Inflammatory macrophage treated with lipopolysaccharide for 4 hours (primary cell): ENCODE measurements around the gene POU2AF3.

ENCODE experiments used
- DNase-seq: peaks from one replicate; pipeline ENCODE4 v3.0.0-alpha.2; 2020

Gene POU2AF3

DNA sequence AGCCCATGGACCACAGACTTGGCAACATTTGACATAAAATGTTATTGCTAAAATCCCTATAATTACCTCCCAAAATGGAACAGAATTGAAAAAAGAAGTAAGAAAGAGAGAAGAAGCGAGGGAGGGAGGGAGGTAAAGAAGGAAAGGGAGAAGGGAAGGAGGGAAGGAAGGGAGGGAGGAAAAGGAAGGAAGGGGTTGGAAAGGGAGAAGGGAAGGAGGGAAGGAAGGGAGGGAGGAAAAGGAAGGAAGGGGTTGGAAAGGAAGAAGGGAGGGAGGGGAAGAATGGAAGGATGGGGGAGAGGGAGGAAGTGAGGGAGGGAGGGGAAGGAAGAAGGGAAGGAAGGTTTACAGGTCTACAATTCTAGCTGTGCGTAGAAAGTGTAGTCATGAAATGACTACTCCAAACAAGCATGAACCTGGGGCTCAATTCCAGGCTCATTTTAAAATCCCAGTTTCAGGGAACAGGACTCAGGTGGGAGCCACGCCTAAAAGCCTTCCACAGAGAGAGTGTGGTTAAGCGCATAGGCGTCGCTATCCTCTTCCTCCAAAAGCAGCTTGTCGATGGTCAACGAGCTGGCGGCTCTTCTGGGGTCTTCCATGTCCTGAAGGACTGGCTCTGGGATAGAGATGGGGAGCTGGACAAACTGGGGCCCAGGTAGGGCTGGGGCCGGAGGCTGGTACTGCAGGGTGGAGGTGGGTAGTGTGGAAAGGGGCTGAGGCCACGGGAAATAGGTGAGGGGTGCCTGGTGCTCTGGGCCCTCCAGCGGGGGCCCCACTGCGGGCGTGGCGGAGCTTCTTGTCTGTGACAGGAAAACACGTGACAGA lies 55.6 kb downstream of the POU2AF3 start:
- DNase-seq, result no peak

DNA sequence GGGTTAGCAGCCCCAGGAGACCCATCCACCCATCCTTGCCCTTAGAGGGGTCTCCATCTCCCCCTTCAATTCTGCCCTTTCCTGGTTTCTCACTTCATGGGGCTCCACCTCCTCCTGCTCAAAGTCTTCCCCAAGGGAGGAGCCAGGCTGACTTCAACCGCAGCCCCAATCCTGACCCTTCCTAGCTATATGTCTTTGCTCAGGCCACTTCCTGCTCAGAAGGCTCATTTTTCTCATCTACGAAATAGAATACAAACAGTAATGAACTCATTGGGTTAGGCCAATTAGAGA lies 56.2 kb downstream of the POU2AF3 start:
- no peak for DNase-seq

GRCh38 chr11:111355101-111355500 lies 56.8 kb downstream of the POU2AF3 start:
- DNase-seq, result no peak

DNA sequence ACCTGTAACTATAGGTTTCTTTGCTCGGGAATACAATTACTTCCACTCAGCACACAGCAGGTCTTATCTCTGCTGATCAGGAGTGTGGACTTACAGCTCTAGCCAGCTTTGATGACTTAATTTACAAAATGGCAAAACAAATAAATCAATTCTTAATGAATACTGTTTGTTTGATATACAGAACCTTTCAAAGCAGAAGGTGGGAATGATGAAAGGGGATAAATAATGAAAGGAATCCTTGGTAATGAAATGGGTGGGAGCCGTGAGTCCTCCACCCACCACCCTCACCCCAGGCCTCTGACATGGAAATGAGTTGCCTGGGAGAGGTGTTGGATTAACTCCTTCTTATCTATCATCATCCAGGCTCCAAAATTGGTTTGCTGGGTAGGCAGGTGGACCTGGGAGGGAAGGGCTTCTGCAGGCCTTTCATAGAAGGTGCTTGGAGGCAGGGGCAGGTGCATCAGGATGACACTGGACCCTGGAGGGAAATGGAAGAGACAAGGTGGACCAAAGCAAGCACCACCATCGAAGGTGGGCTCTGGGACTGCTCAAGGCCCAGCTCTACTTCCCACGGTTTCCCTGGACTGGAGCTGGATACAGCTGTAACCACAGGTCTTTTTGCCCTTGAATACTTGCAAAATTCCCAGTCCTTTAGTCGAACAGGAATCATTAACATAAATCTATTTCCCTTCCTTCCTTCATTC lies 57.8 kb downstream of the POU2AF3 start:
- DNase-seq, result no peak

DNA sequence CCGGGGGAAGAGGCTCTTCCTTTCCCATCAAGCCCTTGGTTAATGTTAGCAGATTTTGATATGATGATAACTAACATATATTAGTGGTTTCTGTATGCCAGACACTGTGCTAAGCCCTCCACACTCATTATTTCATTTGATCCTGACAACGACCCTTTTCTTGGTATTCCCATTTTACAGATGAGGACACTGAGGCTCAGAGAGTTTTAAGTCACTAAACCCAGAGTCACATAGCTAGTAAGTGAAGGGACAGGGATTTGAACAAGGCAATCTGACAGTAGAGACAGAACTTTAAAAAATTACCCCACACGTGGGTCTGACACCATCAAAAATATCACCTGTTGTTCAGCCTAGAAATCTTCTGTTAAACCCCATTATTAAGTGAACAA lies 58.3 kb downstream of the POU2AF3 start:
- DNase-seq, result no peak

GRCh38 chr11:111357150-111358037 lies 59.0 kb downstream of the POU2AF3 start:
- no peak for DNase-seq
